HFFc6 (cell line): Measurements from ENCODE around the gene FAHD2A. TPM values are rescaled to one million over a fixed set of nuclear protein-coding genes. Genes with fewer than 3 reads are reported as not detected.
"Not testable (repeated sequence)": the region's sequence is repeated elsewhere in the genome, so short reads cannot be mapped to it uniquely, and the experiment has no call there.

Experiments used
- DNase-seq: peaks from one replicate; pipeline ENCODE4 v3.0.0-alpha.2; 2018
- H3K27ac Mint-ChIP-seq: 2 replicates; pipeline ENCODE4 v1.8.0; 2020; ENCODE audit warnings: mild to moderate bottlenecking, mixed read lengths
- H3K27me3 Mint-ChIP-seq: 2 replicates; pipeline ENCODE4 v1.8.0; 2021; ENCODE audit warnings: mild to moderate bottlenecking, moderate library complexity, mixed read lengths; ENCODE audit not compliant: insufficient read depth
- H3K36me3 Mint-ChIP-seq: 2 replicates; pipeline ENCODE4 v1.8.0; 2021; ENCODE audit warnings: low read depth, mixed read lengths
- H3K4me1 Mint-ChIP-seq: 2 replicates; pipeline ENCODE4 v1.8.0; 2020; ENCODE audit warnings: low read depth, mixed read lengths
- H3K4me3 Mint-ChIP-seq: 2 replicates; pipeline ENCODE4 v1.8.0; 2020; ENCODE audit warnings: mild to moderate bottlenecking, moderate library complexity, mixed read lengths
- H3K9me3 Mint-ChIP-seq: 2 replicates; pipeline ENCODE4 v1.8.0; 2020; ENCODE audit warnings: mild to moderate bottlenecking, mixed read lengths
- CTCF ChIP-seq: fragments of 200-600 bp; sonication (generic); IDR thresholded peaks from 2 replicates; pipeline ENCODE4 v1.5.0; 2021; ENCODE audit warnings: antibody characterized with exemption, mild to moderate bottlenecking
- total RNA-seq, 6 experiments: library from RNA; stranded (reverse); fragmentation: NEBNext Ultra II Directional; extraction: Animal tissue kit (Norgen Biotek cat#: 25700); gene quantifications; 2 replicates in 1 of 6; 3 replicates in 5 of 6; pipeline ENCODE4 v1.2.3, GENCODE V29; 2021

The FAHD2A gene
- total RNA-seq, 6 experiments from 2014 or later, result 23.1 to 28.0 (median 26.3) TPM

DNA sequence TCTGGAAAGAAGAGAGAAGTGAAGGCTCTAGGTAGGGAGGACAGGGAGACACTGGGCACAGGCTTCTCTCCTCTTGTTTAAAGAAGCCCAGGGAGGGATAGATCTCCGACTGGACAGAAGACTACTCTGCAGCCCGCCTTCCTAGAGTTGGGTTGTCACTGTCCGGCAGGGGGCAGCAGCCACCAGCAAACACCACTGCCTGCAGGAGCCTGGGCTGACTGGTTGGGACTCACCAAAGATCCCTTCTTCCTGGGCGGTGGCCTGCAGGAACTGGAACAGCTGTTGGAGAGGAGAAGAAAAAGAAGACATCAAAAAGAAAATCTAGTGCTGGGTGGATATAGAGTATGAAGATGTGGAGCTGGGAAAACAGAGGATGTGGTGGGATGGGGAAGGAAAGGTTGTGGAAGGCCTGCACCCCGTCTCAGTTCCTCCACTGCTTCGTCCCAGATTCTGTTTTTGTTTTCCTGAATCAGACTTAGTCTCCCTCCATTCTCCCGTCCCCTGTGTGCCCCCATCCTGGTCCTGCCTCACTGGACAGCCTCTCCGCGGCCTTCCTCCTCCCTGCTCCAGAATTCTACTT lies 11.6 kb downstream of the FAHD2A start:
- Mint-ChIP-seq H3K27ac (0 out of 2 replicates have a peak overlapping the region, but pooled peaks have one; percentile 5), H3K4me1 (peaks cover 22% of the 10 kb centered on the region)
- not testable (repeated sequence) for H3K4me3 Mint-ChIP-seq, H3K36me3 Mint-ChIP-seq, H3K27me3 Mint-ChIP-seq, H3K9me3 Mint-ChIP-seq
- peak; percentile 93 for TF ChIP-seq CTCF
- DNase-seq, result peak; percentile 79

DNA sequence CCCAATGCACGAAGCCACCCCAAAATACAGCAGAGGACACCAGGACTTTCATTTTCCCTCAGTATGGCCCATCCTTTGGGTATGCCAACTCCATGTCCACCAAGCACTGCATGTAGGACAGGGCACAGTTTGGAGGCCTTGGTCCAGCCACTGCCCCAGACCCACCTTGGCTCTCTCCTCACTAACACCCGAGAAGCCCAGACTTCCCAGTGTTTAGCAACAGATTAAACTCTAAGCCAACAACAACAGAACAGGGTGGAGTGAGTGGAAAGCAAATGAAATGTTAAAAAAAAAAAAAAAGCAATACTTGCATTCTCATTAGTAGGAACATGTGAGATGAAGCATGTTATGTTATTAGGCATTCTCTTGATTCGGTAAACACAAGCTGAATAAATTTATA lies 12.6 kb downstream of the FAHD2A start:
- H3K27ac Mint-ChIP-seq, result not testable (repeated sequence)

GRCh38 chr2:95415561-95415960 lies 13.1 kb downstream of the FAHD2A start:
- peaks cover 25% of the 10 kb centered on the region for H3K4me1 Mint-ChIP-seq
- H3K4me3 Mint-ChIP-seq, H3K27me3 Mint-ChIP-seq, H3K27ac Mint-ChIP-seq, H3K36me3 Mint-ChIP-seq, H3K9me3 Mint-ChIP-seq, DNase-seq: not testable (repeated sequence)

More for the DNA sequence above, 12.6 kb downstream of the FAHD2A start:
- H3K27me3 Mint-ChIP-seq, H3K9me3 Mint-ChIP-seq, H3K36me3 Mint-ChIP-seq, DNase-seq, H3K4me3 Mint-ChIP-seq: not testable (repeated sequence)
- peaks cover 25% of the 10 kb centered on the region for H3K4me1 Mint-ChIP-seq

GRCh38 chr2:95427196-95427867 lies 24.8 kb downstream of the FAHD2A start:
- not testable (repeated sequence) for DNase-seq, H3K4me3 Mint-ChIP-seq, H3K27me3 Mint-ChIP-seq, H3K9me3 Mint-ChIP-seq, H3K27ac Mint-ChIP-seq, H3K36me3 Mint-ChIP-seq, H3K4me1 Mint-ChIP-seq

DNA sequence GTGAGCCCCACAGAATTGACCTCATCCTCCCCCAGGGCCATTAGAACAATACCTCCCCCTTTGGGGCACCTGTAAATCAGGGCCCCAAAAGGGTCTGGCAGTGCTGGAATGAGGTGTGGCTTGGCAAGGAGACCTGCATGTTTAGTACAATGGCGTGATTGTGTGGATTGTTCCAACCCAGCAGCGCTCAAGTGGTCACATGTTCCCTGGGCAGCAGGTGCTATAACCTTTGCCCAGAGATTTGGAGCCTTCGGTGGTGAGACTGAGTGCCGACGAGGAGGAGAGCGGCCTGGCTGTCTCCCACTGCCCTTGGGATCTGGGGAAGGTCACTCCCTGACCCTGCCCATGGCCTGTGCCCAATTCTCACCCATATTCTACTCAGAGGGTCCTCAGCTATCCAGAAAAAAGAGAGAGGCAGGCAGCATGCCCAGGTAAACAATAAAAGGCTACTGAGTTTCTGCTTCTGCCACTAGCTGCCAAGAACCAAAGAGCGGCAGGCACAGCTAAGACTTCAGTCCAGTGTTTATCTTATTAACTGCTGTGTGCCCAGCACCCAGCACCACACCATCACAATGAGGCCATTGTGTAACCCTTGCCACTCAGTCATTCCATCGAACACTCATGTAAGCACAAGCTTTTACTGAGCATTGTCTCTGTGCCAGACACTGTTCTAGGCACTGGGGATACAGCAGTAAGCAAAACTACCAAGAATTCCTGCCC lies 27.4 kb downstream of the FAHD2A start:
- DNase-seq, H3K4me3 Mint-ChIP-seq, H3K9me3 Mint-ChIP-seq, H3K36me3 Mint-ChIP-seq, H3K27ac Mint-ChIP-seq, H3K27me3 Mint-ChIP-seq, H3K4me1 Mint-ChIP-seq: not testable (repeated sequence)

DNA sequence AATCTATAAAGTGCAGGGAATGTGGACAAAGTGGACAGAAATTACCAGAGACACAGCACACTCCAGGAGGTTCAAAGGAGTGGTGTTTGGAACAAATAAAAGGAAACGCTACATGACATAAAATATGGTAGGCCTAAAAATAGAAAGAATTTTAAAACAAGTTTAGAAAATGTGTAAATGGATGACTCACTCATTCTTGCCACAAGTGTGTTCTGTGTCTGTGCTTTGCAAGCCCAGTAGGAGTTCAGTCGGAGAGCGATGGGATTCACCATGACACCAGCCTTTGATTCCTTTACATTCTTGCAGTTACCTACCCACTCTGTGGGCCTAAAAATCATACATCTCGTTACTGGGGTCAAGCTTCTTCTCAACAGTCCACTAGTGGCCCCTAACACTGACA lies 30.9 kb downstream of the FAHD2A start:
- H3K4me1 Mint-ChIP-seq, H3K27me3 Mint-ChIP-seq, H3K4me3 Mint-ChIP-seq, H3K27ac Mint-ChIP-seq, DNase-seq, H3K9me3 Mint-ChIP-seq, H3K36me3 Mint-ChIP-seq: not testable (repeated sequence)

GRCh38 chr2:95433973-95434372 lies 31.5 kb downstream of the FAHD2A start:
- DNase-seq, H3K36me3 Mint-ChIP-seq, H3K27ac Mint-ChIP-seq, H3K4me3 Mint-ChIP-seq, H3K4me1 Mint-ChIP-seq, H3K27me3 Mint-ChIP-seq, H3K9me3 Mint-ChIP-seq: not testable (repeated sequence)

DNA sequence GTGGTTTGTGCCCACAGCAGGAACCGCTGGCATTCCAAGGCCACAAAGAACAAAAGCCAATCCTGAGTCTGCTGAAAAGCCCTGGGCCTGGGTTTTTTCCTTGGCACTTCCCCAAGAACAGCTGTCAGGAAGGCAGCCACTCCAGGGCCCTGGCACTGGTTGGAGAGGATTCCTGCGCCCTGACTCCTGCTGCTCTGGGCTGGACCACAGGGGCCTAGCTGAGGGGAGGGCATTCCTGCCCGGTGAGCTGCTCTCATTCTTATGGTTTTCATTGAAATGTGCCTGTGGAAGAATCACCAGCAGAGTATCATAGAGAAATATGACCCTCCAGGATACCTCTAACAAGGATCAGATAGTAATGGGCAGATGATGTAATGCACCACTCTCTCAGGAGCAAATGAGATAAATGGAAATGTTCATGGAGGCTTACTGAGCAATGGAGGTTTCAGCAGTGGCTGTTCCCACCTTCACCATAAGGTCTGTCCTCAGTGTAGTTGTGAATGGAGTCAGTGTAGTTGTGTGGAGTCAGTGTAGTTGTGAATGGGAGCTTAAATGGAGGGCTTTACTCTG lies 32.1 kb downstream of the FAHD2A start:
- peak; percentile 100 for DNase-seq
- H3K36me3 Mint-ChIP-seq, result not testable (repeated sequence)
- H3K27ac Mint-ChIP-seq, result peak overlapping the region; percentile 60; the same call in 1 of the 2 replicates

GRCh38 chr2:95435162-95435871 lies 32.8 kb downstream of the FAHD2A start:
- H3K36me3 Mint-ChIP-seq, H3K4me1 Mint-ChIP-seq, H3K9me3 Mint-ChIP-seq, DNase-seq, H3K27me3 Mint-ChIP-seq: not testable (repeated sequence)
- Mint-ChIP-seq H3K4me3 (peak overlapping the region; percentile 49; the same call in 1 of the 2 replicates), H3K27ac (peak overlapping the region; percentile 68)

More for the DNA sequence above, 32.1 kb downstream of the FAHD2A start:
- not testable (repeated sequence) for H3K27me3 Mint-ChIP-seq, H3K4me1 Mint-ChIP-seq, H3K9me3 Mint-ChIP-seq, H3K4me3 Mint-ChIP-seq

DNA sequence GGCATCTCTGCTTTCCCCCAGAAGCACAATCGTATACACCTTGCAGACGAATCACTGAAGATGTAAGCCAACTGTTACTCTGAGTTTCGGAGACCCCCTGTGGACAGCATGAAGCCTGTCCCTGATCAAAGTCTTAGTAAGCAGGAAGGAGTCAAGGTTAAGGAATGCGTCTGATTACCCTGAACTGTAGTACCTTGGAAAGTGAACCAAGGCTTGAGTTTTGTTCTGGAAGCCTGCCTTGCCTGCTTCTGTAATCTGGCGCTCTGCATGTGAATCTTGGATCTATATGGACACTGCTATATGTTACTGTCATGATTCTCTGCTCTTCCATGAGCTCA lies 33.3 kb downstream of the FAHD2A start:
- H3K36me3 Mint-ChIP-seq, H3K27me3 Mint-ChIP-seq, H3K9me3 Mint-ChIP-seq, H3K4me1 Mint-ChIP-seq, DNase-seq: not testable (repeated sequence)
- H3K4me3 Mint-ChIP-seq, result peak overlapping the region; percentile 49; the same call in 1 of the 2 replicates
- peak overlapping the region; percentile 68 for H3K27ac Mint-ChIP-seq

GRCh38 chr2:95442474-95443099 lies 40.1 kb downstream of the FAHD2A start:
- not testable (repeated sequence) for H3K9me3 Mint-ChIP-seq, H3K27me3 Mint-ChIP-seq, H3K4me1 Mint-ChIP-seq, H3K27ac Mint-ChIP-seq, H3K4me3 Mint-ChIP-seq, H3K36me3 Mint-ChIP-seq, DNase-seq

GRCh38 chr2:95445317-95445716 lies 42.8 kb downstream of the FAHD2A start:
- not testable (repeated sequence) for H3K27me3 Mint-ChIP-seq, H3K27ac Mint-ChIP-seq, H3K36me3 Mint-ChIP-seq, DNase-seq, H3K4me1 Mint-ChIP-seq, H3K9me3 Mint-ChIP-seq, H3K4me3 Mint-ChIP-seq
